ENCODE data around the gene C6orf120. TPM values are rescaled to one million over a fixed set of nuclear protein-coding genes. Genes with fewer than 3 reads are reported as not detected.

Gene C6orf120
- total RNA-seq, 1 experiment from 2014 or later, result 18.6 TPM

DNA sequence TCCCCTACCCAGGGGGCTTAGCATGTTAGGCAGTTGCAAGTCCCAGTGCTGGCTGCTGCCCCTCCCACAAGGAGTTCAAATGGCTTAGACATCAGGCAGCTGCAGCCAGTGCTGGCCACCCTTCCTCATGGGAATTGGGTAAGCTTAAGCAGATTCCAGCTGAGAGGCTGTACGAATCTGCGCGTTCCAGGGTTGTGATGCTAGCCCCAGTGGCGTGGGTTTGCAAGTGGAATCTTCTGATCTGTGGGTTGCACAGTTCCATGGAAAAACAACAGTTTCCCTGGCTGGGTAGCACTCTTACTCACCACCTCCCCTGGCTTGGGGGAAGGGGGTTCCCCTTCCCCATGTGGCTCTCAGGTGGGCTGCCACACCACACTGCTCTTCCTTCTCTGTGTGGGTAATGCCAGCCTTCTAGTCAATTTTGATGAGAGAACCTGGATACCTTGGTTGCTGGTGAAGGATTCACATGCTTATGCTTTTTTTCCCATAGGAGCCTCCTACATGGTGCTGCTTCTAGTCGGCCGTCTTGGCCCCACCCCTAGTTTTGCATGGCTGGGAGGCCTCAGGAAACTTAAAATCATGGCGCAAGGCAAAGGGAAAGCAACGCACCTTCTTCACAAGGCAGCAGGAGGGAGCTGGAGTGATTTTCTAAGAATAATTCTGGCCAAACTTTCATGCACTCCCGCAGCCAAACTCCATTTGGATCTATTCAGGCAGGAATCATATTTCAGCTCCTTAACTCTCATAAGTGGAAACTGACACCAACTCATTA, 36.5 kb downstream of the C6orf120 start:
- no peak overlapping the region for H3K4me3 ChIP-seq (ENCODE audit: low read length)
- no peaks in the 10 kb centered on the region for H3K4me1 ChIP-seq (ENCODE audit: insufficient read depth, low read length)
- no peak overlapping the region for H3K27ac ChIP-seq (ENCODE audit: low read length)
- no peaks in the 10 kb centered on the region for H3K9me2 ChIP-seq (replicated peaks; ENCODE audit: low read length)
- POLR2A ChIA-PET (ENCODE audit: unreplicated experiment), result no interaction called here
- CTCF ChIA-PET, result no interaction called here
- BruUV-seq (replicated peaks), result no TSS peak
- no peak overlapping the region for H3K4me2 ChIP-seq (ENCODE audit: low read length)
- DNase-seq, result no peak
- intact Hi-C loops (cut with micrococcal nuclease), result no loop called here
- no peak for ATAC-seq
- no peak overlapping the region for H3K9ac ChIP-seq (ENCODE audit: low read length)
- H4K20me1 ChIP-seq (ENCODE audit: low read length), result no peaks in the 10 kb centered on the region
- TF ChIP-seq EZH2 (IDR thresholded peaks at IDR 0.05; ENCODE audit: low read length, unreplicated experiment) (no peak), EZH2phosphoT487 (IDR thresholded peaks at IDR 0.05; ENCODE audit: borderline replicate concordance, low read length) (no peak), CTCF (conservative IDR thresholded peaks at IDR 0.05; ENCODE audit: low read depth, low read length) (no peak)
- no peak overlapping the region for H2AFZ ChIP-seq (ENCODE audit: low read length)
- no peaks in the 10 kb centered on the region for H3K9me3 ChIP-seq (ENCODE audit: low read length)
- H3K79me2 ChIP-seq (ENCODE audit: low read length), result no peaks in the 10 kb centered on the region
- no peaks in the 10 kb centered on the region for H3F3A ChIP-seq (ENCODE audit: low read length, unreplicated experiment)
- H3K27me3 ChIP-seq (ENCODE audit: low read length), result no peaks in the 10 kb centered on the region
- no peaks in the 10 kb centered on the region for H3K36me3 ChIP-seq (ENCODE audit: low read depth, low read length)

- ATAC-seq, result no peak
- POLR2A ChIA-PET (ENCODE audit: unreplicated experiment), result no interaction called here
- no peaks in the 10 kb centered on the region for H3F3A ChIP-seq (ENCODE audit: low read length, unreplicated experiment)
- TF ChIP-seq EZH2 (IDR thresholded peaks at IDR 0.05; ENCODE audit: low read length, unreplicated experiment) (no peak), EZH2phosphoT487 (IDR thresholded peaks at IDR 0.05; ENCODE audit: borderline replicate concordance, low read length) (no peak), CTCF (conservative IDR thresholded peaks at IDR 0.05; ENCODE audit: low read depth, low read length) (no peak)
- H3K27me3 ChIP-seq (ENCODE audit: low read length), result no peaks in the 10 kb centered on the region
- H3K9me3 ChIP-seq (ENCODE audit: low read length), result no peaks in the 10 kb centered on the region
- BruUV-seq (replicated peaks), result no TSS peak
- CTCF ChIA-PET, result no interaction called here
- H3K9me2 ChIP-seq (replicated peaks; ENCODE audit: low read length), result no peaks in the 10 kb centered on the region
- no peak overlapping the region for H3K9ac ChIP-seq (ENCODE audit: low read length)
- no peaks in the 10 kb centered on the region for H3K36me3 ChIP-seq (ENCODE audit: low read depth, low read length)
- no peak overlapping the region for H3K4me2 ChIP-seq (ENCODE audit: low read length)
- H3K4me3 ChIP-seq (ENCODE audit: low read length), result no peak overlapping the region
- no peak for DNase-seq
- no peak overlapping the region for H3K27ac ChIP-seq (ENCODE audit: low read length)
- H3K79me2 ChIP-seq (ENCODE audit: low read length), result no peaks in the 10 kb centered on the region
- no peaks in the 10 kb centered on the region for H4K20me1 ChIP-seq (ENCODE audit: low read length)
- intact Hi-C loops (cut with micrococcal nuclease), result no loop called here
- H3K4me1 ChIP-seq (ENCODE audit: insufficient read depth, low read length), result no peaks in the 10 kb centered on the region
- H2AFZ ChIP-seq (ENCODE audit: low read length), result no peak overlapping the region
These were observed 37.1 kb downstream of the C6orf120 start for GRCh38 chr6:169738976-169739529.

DNA sequence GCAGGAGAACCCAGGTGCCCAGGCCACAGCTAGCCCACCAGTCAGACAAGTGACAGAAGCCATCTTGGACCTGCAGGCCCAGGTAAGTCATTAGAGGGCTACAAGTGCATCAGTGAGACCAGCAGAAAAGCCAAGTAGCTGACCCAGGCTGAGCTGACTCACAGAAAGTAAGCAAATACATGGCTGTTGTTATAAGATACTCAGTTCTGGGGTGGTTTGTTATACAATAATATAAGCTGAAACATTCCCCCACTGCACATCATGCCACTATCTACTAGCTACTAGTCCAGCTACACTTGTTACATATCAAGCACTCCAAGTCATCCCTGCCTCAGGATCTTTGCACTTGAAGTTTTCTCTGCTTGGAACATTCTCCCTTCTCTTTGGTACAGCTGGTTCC, 39.4 kb downstream of the C6orf120 start:
- TF ChIP-seq CTCF (conservative IDR thresholded peaks at IDR 0.05; ENCODE audit: low read depth, low read length), result no peak
- no peak for TF ChIP-seq EZH2 (IDR thresholded peaks at IDR 0.05; ENCODE audit: low read length, unreplicated experiment)
- TF ChIP-seq EZH2phosphoT487 (IDR thresholded peaks at IDR 0.05; ENCODE audit: borderline replicate concordance, low read length), result no peak

More for the DNA sequence above, 39.4 kb downstream of the C6orf120 start:
- ATAC-seq (peak; percentile 54), DNase-seq (no peak)
- H3K9ac ChIP-seq (ENCODE audit: low read length), result no peak overlapping the region
- H3K9me2 ChIP-seq (replicated peaks; ENCODE audit: low read length), result no peaks in the 10 kb centered on the region
- H4K20me1 ChIP-seq (ENCODE audit: low read length), result no peaks in the 10 kb centered on the region
- intact Hi-C loops (cut with micrococcal nuclease), result no loop called here
- BruUV-seq (replicated peaks), result no TSS peak
- H3K4me1 ChIP-seq (ENCODE audit: insufficient read depth, low read length), result no peaks in the 10 kb centered on the region
- no peaks in the 10 kb centered on the region for H3F3A ChIP-seq (ENCODE audit: low read length, unreplicated experiment)
- no peaks in the 10 kb centered on the region for H3K27me3 ChIP-seq (ENCODE audit: low read length)
- no peak overlapping the region for H2AFZ ChIP-seq (ENCODE audit: low read length)
- H3K4me3 ChIP-seq (ENCODE audit: low read length), result no peak overlapping the region
- POLR2A ChIA-PET (ENCODE audit: unreplicated experiment), result no interaction called here
- H3K9me3 ChIP-seq (ENCODE audit: low read length), result no peaks in the 10 kb centered on the region
- H3K4me2 ChIP-seq (ENCODE audit: low read length), result no peak overlapping the region
- CTCF ChIA-PET, result no interaction called here
- H3K36me3 ChIP-seq (ENCODE audit: low read depth, low read length), result no peaks in the 10 kb centered on the region
- H3K79me2 ChIP-seq (ENCODE audit: low read length), result no peaks in the 10 kb centered on the region
- no peak overlapping the region for H3K27ac ChIP-seq (ENCODE audit: low read length)

Data from PC-3 (cell line).